HFFc6 (cell line): ENCODE results near the gene NEMP2. TPM values are rescaled to one million over a fixed set of nuclear protein-coding genes. Genes with fewer than 3 reads are reported as not detected.

ENCODE experiments used
- DNase-seq: peaks from one replicate; pipeline ENCODE4 v3.0.0-alpha.2; 2018
- H3K27ac Mint-ChIP-seq: 2 replicates; pipeline ENCODE4 v1.8.0; 2020; ENCODE audit warnings: mild to moderate bottlenecking, mixed read lengths
- H3K27me3 Mint-ChIP-seq: 2 replicates; pipeline ENCODE4 v1.8.0; 2021; ENCODE audit warnings: mild to moderate bottlenecking, moderate library complexity, mixed read lengths; ENCODE audit not compliant: insufficient read depth
- H3K36me3 Mint-ChIP-seq: 2 replicates; pipeline ENCODE4 v1.8.0; 2021; ENCODE audit warnings: low read depth, mixed read lengths
- H3K4me1 Mint-ChIP-seq: 2 replicates; pipeline ENCODE4 v1.8.0; 2020; ENCODE audit warnings: low read depth, mixed read lengths
- H3K4me3 Mint-ChIP-seq: 2 replicates; pipeline ENCODE4 v1.8.0; 2020; ENCODE audit warnings: mild to moderate bottlenecking, moderate library complexity, mixed read lengths
- H3K9me3 Mint-ChIP-seq: 2 replicates; pipeline ENCODE4 v1.8.0; 2020; ENCODE audit warnings: mild to moderate bottlenecking, mixed read lengths
- total RNA-seq, 6 experiments: library from RNA; stranded (reverse); fragmentation: NEBNext Ultra II Directional; extraction: Animal tissue kit (Norgen Biotek cat#: 25700); gene quantifications; 2 replicates in 1 of 6; 3 replicates in 5 of 6; pipeline ENCODE4 v1.2.3, GENCODE V29; 2021
- TF ChIP-seq, protein P1 (sequence below): fragments of 200-600 bp; sonication (generic); IDR thresholded peaks from 2 replicates; pipeline ENCODE4 v1.5.0; 2021; ENCODE audit warnings: antibody characterized with exemption, mild to moderate bottlenecking

The NEMP2 gene
- total RNA-seq, 6 experiments from 2014 or later, result 1.5 to 7.4 (median 6.5) TPM

DNA sequence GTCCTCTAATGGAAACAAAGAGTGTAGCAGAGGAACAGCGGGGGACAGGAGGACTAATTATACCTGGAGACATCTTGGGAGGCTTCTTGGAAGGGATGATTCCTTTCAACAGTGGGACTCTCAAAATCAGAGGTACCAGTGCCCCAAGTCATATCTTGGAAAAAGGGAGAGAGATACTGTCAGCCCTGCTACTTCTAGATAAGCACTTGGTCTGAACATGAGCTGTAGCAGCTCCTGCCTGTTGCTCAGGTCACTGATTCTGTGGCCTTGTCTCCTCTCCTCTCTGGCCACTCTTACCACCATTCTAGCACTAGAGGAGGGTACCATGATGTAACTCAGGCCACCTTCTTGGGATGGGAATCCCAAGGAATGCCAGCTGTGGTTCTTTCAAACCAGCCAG lies 71.9 kb downstream of the NEMP2 start:
- TF ChIP-seq, protein P1, sequence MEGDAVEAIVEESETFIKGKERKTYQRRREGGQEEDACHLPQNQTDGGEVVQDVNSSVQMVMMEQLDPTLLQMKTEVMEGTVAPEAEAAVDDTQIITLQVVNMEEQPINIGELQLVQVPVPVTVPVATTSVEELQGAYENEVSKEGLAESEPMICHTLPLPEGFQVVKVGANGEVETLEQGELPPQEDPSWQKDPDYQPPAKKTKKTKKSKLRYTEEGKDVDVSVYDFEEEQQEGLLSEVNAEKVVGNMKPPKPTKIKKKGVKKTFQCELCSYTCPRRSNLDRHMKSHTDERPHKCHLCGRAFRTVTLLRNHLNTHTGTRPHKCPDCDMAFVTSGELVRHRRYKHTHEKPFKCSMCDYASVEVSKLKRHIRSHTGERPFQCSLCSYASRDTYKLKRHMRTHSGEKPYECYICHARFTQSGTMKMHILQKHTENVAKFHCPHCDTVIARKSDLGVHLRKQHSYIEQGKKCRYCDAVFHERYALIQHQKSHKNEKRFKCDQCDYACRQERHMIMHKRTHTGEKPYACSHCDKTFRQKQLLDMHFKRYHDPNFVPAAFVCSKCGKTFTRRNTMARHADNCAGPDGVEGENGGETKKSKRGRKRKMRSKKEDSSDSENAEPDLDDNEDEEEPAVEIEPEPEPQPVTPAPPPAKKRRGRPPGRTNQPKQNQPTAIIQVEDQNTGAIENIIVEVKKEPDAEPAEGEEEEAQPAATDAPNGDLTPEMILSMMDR, result no peak
- Mint-ChIP-seq H3K27ac (no peak overlapping the region), H3K9me3 (no peaks in the 10 kb centered on the region), H3K4me1 (peaks cover 17% of the 10 kb centered on the region), H3K36me3 (no peaks in the 10 kb centered on the region), H3K27me3 (peaks cover 2% of the 10 kb centered on the region), H3K4me3 (no peak overlapping the region)
- no peak for DNase-seq

DNA sequence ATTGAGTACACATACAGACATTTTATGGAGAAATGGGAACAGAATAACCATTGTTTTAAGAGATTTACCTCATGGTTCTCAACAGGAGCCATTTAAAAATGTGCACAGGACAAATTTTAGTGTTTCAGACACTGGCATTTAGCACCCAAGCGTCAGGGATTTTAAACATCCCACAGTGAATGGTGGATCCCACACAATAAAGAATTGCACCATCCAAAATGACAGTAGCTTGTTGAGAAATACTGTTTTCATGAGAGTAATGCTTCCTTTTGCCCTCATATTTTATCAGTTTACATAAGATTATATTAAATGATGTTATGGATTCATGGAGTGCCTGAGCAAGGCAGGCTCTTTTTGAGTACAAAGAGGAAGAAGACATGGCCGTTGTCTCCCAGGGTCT lies 72.3 kb downstream of the NEMP2 start:
- H3K27ac Mint-ChIP-seq, result no peak overlapping the region
- no peaks in the 10 kb centered on the region for H3K36me3 Mint-ChIP-seq
- TF ChIP-seq, protein P1, result no peak
- peaks cover 2% of the 10 kb centered on the region for H3K27me3 Mint-ChIP-seq
- H3K9me3 Mint-ChIP-seq, result no peaks in the 10 kb centered on the region
- DNase-seq, result no peak
- peaks cover 13% of the 10 kb centered on the region for H3K4me1 Mint-ChIP-seq
- H3K4me3 Mint-ChIP-seq, result no peak overlapping the region

DNA sequence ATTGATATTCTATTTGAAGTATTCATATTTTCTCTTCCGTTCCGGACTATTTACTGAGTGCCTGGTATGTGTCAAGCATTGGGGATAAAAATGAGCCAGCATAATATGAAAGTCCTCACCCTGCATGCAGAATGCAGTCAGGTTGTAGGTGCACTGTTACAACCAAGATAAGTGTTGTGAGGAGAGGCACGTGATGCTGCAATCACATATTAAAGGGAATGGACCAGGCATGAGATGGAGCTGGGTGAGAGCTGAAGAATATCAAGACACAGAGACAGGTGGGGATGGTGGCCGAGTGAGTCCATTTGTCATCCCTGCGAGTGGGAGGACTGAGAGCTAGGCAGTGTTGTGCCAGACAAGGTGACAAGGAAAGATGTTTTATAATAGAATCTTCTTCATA lies 74.0 kb downstream of the NEMP2 start:
- DNase-seq, result no peak
- Mint-ChIP-seq H3K9me3 (no peaks in the 10 kb centered on the region), H3K4me3 (no peak overlapping the region), H3K27me3 (peaks cover 3% of the 10 kb centered on the region), H3K27ac (no peak overlapping the region), H3K36me3 (no peaks in the 10 kb centered on the region), H3K4me1 (no peaks in the 10 kb centered on the region)
- TF ChIP-seq, protein P1, result no peak

DNA sequence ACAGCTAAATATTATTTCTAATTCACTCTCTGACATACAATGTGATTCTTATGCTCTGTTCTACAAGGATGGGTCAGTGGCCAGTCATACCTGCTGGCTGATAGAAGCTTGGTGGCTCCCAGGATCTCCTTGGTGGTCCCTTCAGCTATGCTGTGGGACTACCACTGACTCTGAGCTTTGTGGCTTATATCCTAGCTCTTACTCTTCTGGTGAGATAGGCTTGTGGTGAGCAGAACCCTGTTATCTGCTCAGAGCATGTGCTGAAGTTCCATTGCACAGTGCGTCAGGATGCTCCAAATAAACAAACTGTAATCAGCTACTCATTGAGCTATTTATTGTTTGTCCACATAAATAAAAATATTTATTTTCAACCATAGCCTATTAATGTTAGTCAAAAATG lies 74.6 kb downstream of the NEMP2 start:
- Mint-ChIP-seq H3K4me3 (no peak overlapping the region), H3K27me3 (peaks cover 4% of the 10 kb centered on the region), H3K9me3 (no peaks in the 10 kb centered on the region), H3K4me1 (no peaks in the 10 kb centered on the region), H3K27ac (no peak overlapping the region), H3K36me3 (no peaks in the 10 kb centered on the region)
- TF ChIP-seq, protein P1, result no peak
- DNase-seq, result no peak

DNA sequence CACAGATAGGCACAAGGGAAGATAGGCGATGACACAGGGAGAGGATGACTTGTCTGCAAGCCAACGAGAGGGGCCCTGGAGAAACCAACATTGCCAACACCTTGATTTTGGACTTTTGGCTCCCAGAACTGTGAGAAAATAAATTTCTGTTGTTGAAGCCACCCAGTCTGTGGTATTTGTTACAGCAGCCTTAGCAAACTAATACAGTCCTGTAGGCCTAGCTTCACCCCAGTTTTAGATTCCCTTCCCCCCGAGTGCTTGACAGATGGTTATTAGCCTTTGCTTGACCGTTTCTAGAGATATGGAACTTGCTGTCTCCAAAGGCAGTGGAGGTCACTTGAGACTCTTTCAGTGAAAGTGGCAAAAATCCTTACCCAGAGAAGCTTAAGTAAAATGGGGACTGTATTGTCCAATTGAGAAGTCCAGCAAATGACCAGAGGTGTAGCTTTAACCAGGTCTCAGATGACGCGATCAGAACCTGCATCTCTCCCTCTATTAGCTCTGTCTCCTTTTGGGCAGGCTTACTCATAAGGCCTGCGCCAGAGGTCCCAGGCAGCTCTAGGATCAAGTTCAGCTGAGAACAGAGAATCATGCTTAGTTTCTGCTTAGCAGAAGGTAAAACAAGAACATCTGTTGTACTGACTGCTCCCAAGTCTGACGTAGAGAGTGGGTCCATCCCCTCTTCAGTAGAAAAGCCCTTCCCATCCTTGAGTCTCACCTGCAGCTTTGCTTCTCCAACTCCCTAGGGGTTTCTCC lies 76.0 kb downstream of the NEMP2 start:
- no peaks in the 10 kb centered on the region for H3K4me1 Mint-ChIP-seq
- H3K36me3 Mint-ChIP-seq, result no peaks in the 10 kb centered on the region
- no peak overlapping the region for H3K4me3 Mint-ChIP-seq
- DNase-seq, result no peak
- no peaks in the 10 kb centered on the region for H3K9me3 Mint-ChIP-seq
- no peak overlapping the region for H3K27ac Mint-ChIP-seq
- TF ChIP-seq, protein P1, result no peak
- peaks cover 4% of the 10 kb centered on the region for H3K27me3 Mint-ChIP-seq
